Measurements from ENCODE around the gene ZNF208.
"Not testable (repeated sequence)": the region's sequence is repeated elsewhere in the genome, so short reads cannot be mapped to it uniquely, and the experiment has no call there.

ZNF208 gene

DNA sequence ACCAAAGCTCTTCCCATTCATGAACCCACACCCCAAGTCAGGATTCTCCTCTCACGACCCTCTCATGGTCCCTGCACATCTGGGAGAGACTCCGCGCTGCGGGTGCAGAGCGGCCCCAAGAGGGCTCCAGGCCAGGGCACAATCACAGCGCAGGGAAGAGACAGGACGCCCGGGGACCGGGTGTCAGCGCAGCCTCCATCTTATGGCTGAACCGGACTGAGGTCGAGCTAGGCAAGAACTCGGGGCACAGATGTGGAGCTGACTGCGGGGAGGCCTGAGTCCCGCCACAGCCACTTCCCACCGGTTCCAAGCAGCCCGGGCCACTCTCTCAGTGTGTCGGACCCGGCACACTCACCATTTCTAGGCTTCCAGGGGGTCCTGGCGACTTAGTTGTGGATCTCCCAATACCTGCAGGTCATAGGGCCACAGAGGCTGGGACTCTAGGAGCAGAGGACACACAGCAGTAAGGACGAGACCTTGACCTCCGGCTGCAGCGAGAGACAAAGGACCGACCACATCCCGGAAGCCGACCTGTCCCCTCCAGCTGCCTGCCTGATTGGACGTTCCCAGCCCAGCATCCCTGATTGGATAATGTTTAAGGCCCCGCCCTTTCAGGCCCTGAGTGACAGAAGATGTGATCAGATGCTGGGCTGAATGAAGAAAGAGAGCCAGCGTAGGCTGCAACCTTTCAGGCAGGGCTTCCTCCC, at the start of gene ZNF208:
Gene ZNF208, minus strand, starts transcription at position 507 of the 707 bp plus-strand sequence. Its CDS starts 149 bp downstream, at position 358.
- not testable (repeated sequence) for DNase-seq

DNA sequence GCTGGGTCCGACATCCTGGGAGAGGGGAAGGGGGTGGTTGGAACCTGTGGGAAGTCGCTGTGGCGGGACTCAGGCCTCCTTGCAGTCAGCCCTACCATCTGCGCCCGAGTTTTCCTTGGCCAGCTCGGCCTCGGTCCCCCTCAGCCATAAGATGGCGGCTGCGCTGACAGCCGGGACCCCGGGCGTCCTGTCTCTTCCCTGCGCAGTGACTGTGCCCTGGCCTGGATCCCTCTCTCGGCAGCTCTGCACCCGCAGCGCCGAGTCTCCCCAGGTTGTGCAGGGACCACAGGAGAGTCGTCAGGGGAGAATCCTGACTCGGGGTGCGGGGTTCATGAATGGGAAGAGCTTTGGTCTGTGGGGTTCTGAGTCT, 41.9 kb upstream of the ZNF208 start:
- no peak for DNase-seq

- not testable (repeated sequence) for DNase-seq
Observed at GRCh38 chr19:22041151-22041550, 30.4 kb upstream of the ZNF208 start.

DNA sequence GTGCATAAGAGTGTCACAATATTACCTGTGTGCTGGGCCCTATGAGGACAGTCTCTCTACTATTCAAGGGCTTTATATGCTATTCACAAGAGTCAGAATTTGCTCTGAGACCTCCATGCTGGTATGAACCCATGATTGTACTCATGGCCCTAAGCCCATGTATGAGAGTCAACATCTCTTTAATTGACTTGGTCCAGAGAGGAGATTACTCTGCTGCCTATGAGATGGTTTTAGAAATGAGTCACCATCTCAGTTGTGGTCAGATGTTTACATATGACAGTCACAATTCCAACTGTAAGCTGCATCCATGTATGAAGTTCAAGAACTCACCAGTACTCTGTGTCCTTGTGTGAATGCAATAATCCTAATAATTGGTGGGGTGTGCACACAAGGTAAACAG, 19.9 kb upstream of the ZNF208 start:
- DNase-seq = no peak

DNA sequence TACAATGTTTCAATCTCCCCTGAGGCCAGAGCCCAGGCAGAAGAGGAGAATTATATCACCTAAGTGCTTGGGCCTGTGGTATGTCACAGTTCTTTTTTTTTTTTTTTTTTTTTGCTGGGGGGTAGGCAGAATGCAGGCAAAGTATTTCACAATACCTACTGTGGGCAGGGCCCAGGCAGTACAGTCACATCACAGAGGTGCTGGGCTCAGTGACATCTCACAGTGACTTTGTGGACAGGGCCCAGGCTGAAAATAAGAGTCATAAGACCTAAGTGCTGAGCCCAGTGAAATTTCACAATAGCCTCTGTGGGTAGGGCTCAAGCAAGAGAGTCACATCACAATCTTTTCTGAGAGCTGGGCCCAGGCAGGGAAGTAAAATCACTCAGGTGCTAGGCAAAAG, 15.9 kb upstream of the ZNF208 start:
- DNase-seq = no peak

DNA sequence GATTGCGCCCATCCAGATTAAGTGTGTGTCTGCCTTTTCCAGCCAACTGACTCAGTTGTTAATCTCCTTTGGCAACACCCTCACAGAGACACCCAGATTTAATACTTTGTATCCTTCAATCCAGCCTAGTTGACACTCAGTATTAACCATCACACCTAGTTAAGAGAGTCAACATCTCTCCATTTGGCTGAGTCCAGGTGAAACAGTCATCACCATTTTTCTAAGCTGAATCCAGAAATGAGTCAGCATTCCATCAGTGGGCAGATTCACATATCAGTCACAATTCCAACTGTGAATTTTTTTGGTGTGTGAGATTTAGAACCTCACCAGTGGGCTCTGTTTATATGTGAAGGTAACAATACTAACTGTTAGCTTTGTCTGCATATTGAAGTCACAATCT, 14.8 kb upstream of the ZNF208 start:
- DNase-seq = not testable (repeated sequence)

- no peak for DNase-seq
Observed at GRCh38 chr19:21970466-21970865, 40.3 kb downstream of the ZNF208 start.

GRCh38 chr19:21947775-21948174, 63.0 kb downstream of the ZNF208 start:
- DNase-seq = no peak

DNA sequence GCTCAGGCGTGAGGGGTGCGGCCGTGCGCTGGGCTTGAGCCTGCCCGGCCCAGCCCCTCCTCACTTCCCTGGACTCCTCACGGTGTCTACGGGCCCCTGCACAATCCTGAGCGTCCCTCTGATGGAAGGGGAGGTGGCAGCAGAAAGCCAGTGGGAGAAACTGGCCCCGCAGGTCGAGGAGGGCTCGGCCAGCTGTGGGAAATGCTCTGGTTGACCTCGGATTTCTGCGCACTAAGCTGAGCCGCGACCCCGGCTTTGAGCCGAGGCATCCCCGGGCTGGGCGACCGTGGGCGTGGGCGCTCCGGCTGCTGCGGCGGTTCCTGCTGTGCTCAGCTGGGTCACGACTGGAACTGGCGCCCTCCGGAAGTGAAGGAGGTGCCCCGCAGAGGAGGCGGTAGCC, 70.1 kb downstream of the ZNF208 start:
- no peak for DNase-seq

- DNase-seq = no peak
Observed at GRCh38 chr19:21934593-21934992, 76.2 kb downstream of the ZNF208 start.

DNA sequence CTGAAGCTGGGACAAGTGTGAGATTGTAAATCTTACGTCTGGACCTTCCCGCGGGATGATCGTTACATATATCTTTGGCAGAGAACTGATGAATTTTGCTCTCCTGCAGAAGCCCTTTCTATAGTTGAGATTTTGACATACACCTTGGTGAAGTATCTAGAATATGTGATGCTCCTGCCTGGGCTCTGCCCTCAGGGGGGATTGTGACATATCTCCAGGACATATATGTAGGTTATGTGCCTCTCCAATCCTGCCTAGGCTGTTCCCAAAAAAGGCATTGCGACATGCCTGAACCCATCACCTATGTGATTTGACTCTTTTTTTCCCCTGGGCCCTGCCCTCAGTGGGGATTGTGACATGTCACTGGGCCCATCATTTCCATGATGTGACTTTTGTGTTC, 76.6 kb downstream of the ZNF208 start:
- DNase-seq = no peak

DNA sequence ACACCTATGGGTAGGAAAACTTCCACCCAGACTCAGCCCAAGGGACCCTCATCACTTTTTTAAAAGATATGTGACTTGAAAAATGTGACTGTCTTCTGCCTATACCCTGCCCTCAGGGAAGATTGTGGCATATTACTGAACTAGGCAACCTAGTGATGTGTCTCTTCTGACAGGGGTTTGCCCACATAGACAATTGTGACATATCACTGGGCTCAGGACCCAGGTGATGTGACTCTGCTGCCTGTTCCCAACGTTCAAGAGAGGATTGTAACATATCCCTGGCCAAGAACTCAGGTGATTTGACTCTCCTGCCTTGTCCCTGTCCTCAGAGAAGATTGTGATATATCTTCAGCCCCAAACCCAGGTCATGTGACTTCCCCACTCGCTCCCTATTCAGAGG, 88.5 kb downstream of the ZNF208 start:
- no peak for DNase-seq

GRCh38 chr19:21921691-21922180, 89.0 kb downstream of the ZNF208 start:
- DNase-seq = no peak

DNA sequence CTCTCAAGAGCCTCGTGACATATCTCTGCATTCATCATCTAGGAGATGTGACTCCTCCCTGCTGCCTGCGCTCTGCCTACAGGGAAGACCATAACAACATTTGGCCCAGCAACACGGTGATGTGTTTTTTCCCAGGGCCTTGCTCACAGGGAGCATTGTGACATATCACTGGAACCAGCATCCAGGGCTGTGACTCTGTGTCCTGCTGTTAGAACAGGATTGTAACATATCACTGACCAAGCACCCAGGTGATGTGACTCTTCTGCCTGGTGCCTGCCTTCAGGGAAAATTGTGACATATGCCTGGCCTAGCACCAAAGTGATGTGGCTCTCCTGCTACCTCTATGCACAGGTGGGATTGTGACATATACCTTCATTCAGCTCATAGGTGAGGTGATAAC, 95.3 kb downstream of the ZNF208 start:
- DNase-seq = no peak

DNA sequence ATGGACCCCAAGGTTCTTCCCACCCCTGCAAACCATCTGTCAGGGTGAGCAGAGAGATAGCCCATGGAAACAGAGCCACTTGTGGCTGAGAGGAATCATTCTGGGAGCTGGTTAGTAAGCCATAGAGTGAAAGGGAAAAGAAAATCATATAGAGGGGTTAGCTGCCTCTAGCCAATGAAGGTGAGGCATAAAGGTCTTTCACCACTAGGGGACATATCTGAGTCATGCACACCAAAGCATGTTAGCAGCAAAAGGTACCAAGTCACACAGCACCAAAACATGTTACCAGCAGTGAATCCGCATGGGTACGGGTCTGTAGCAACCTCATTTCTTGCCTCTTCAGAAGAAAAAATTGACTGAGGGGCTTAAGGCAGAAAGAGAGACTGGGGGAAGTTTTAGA, 98.1 kb downstream of the ZNF208 start:
- DNase-seq = no peak

- DNase-seq = no peak
Observed at GRCh38 chr19:21910318-21910717, 100.4 kb downstream of the ZNF208 start.

GRCh38 chr19:21908066-21908465, 102.7 kb downstream of the ZNF208 start:
- DNase-seq = no peak

DNA sequence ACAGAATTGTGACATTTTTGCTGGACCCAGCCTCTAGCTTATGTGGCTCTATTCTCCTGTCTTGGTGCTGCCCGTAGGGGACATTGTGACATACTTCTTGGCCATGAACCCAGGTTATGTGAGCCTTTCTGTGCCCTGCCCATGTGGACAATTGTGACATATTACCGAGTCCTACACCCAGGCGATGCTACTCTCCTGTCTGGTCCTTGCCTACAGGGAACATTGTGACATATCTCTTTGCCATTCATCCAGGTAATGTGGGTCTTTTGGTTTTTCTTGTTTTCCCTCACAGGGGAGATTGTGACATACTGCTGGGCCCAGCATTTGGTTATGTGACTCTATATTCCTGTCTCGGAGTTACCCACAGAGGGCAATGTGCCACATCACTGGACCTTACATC, 103.2 kb downstream of the ZNF208 start:
- no peak for DNase-seq

GRCh38 chr19:21902571-21902970, 108.2 kb downstream of the ZNF208 start:
- DNase-seq = no peak

DNA sequence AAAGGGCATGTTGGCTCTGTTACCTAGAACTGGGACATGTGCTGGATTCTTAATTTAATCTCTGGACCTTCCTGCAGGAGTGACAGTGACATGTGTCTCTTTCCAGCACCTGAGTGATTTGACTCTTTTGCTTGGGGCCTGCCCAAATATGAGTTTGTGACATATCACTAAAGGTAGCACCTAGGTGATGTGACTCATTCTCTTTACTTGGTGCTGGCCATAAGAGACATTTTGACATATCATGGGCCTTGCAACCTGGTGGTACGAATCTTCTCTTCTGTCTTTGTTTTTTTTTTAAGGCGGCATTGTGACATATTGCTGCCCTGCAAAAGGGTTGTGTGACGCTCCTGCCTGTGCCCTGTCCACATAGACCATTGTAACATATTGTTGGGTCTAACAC, 108.9 kb downstream of the ZNF208 start:
- DNase-seq = no peak

- no peak for DNase-seq
Observed at GRCh38 chr19:21900401-21900800, 110.3 kb downstream of the ZNF208 start.

DNA sequence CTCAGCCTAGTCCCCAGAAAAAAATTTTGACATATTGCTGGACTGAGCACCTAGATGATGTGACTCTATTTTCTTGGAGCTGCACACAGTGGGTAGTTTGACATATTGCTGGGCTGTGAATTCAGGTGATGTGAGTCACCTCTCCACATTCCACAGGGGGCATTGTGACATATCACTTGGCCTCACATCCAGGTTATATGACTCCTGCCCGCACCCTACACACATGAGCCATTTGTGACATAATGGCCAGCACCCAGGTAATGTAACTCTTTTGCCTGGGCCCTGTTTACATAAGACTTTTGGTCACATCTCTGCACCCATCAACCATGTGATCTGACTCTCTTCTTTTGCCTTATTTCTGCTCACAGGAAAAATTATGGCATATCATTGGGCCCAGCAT, 119.7 kb downstream of the ZNF208 start:
- no peak for DNase-seq

GRCh38 chr19:21890017-21890416, 120.7 kb downstream of the ZNF208 start:
- DNase-seq = not testable (repeated sequence)

GRCh38 chr19:21885516-21885915, 125.2 kb downstream of the ZNF208 start:
- DNase-seq = not testable (repeated sequence)

DNA sequence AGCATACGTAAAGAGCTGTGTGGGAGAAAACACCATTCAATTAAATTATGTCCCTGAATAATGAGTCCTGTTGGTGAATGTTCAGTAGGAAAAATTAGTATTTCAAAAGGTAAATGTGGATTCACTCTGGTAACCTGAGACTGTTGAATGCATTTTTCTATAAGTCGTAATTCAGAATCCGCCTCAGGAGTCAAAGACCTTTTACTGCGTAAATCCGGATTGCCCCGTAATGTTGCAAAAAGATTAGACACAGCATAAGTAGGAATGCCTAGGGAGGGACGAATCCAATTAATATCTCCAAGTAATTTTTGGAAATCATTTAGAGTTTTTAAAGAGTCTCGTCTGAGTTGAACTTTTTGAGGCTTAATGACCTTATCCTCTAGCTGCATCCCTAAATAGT, 126.0 kb downstream of the ZNF208 start:
- DNase-seq = not testable (repeated sequence)
